PFSK-1 (cell line): ENCODE results near the gene PLA2R1.

Source experiments
- SIN3A ChIP-seq: IDR thresholded peaks from 2 replicates; pipeline ENCODE4 v1.6.1; 2012; ENCODE audit warnings: mild to moderate bottlenecking, low read length, moderate library complexity, borderline replicate concordance; ENCODE audit not compliant: insufficient read depth
- TAF1 ChIP-seq: IDR thresholded peaks from 2 replicates; pipeline ENCODE4 v1.6.1; 2012; ENCODE audit warnings: low read length, control low read depth, borderline replicate concordance; ENCODE audit not compliant: insufficient read depth
- TF ChIP-seq, protein P1 (sequence below), 2 experiments: IDR thresholded peaks; 2 replicates each; pipeline versions ENCODE4 v1.6.1 to v1.8.0; 2011 to 2012; ENCODE audit warnings: low read depth in 2 of 2, low read length in 2 of 2, control low read depth in 1 of 2, inconsistent platforms in 1 of 2, mild to moderate bottlenecking in 1 of 2, moderate library complexity in 1 of 2; ENCODE audit not compliant: insufficient read depth in 1 of 2

DNA sequence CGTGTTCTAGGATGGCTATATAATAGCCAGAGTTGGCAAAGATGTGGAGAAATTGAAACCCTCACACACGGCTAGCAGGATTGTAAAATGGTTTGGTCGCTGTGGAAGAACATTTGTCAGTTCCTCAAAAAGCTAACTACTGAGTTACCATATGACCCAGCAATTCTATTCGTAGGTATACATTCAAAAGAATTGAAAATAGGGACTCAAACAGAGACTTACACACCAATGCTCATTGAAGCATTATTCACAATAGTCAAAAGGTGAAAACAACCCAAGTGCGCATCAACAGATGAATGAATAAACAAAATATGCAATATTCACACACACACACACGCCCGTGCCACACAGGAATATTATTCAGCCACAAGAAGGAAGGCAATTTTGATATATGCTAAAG, 98.7 kb downstream of the PLA2R1 start:
- no peak for TF ChIP-seq TAF1
- TF ChIP-seq SIN3A: no peak
- TF ChIP-seq, protein P1, sequence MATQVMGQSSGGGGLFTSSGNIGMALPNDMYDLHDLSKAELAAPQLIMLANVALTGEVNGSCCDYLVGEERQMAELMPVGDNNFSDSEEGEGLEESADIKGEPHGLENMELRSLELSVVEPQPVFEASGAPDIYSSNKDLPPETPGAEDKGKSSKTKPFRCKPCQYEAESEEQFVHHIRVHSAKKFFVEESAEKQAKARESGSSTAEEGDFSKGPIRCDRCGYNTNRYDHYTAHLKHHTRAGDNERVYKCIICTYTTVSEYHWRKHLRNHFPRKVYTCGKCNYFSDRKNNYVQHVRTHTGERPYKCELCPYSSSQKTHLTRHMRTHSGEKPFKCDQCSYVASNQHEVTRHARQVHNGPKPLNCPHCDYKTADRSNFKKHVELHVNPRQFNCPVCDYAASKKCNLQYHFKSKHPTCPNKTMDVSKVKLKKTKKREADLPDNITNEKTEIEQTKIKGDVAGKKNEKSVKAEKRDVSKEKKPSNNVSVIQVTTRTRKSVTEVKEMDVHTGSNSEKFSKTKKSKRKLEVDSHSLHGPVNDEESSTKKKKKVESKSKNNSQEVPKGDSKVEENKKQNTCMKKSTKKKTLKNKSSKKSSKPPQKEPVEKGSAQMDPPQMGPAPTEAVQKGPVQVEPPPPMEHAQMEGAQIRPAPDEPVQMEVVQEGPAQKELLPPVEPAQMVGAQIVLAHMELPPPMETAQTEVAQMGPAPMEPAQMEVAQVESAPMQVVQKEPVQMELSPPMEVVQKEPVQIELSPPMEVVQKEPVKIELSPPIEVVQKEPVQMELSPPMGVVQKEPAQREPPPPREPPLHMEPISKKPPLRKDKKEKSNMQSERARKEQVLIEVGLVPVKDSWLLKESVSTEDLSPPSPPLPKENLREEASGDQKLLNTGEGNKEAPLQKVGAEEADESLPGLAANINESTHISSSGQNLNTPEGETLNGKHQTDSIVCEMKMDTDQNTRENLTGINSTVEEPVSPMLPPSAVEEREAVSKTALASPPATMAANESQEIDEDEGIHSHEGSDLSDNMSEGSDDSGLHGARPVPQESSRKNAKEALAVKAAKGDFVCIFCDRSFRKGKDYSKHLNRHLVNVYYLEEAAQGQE (IDR thresholded peaks at IDR 0.05; ENCODE audit: insufficient read depth in 1 of 2, low read depth in 2 of 2, low read length in 2 of 2): no peak
